SK-N-SH (cell line): Measurements from ENCODE around the gene MAGEB4. TPM values are rescaled to one million over a fixed set of nuclear protein-coding genes. Genes with fewer than 3 reads are reported as not detected.

Source experiments
- CTCF ChIA-PET: fragments of 300-600, 350-600 bp; formaldehyde crosslinking; extraction: SDS; loops from one replicate; lab custom pipeline; 2021; lab: Yijun Ruan, JAX
- POLR2A ChIA-PET: fragments of 350-600 bp; sonication (Branson Sonifier 250); formaldehyde crosslinking; extraction: SDS; loops from one replicate; lab custom pipeline; 2020; ENCODE audit warnings: antibody characterized with exemption, inconsistent platforms; lab: Yijun Ruan, JAX
- DNase-seq: peaks from one replicate; pipeline ENCODE4 v3.0.0; 2012
- H2AFZ ChIP-seq: fragments of 200-600 bp; sonication (generic); 2 replicates; pipeline ENCODE4 v1.8.1; 2016; ENCODE audit warnings: antibody characterized with exemption, mild to moderate bottlenecking, low read depth
- H3F3A ChIP-seq: fragments of 200-600 bp; sonication (generic); replicated peaks from 2 replicates; pipeline ENCODE3; 2016; ENCODE audit warnings: antibody characterized with exemption, mild to moderate bottlenecking; ENCODE audit not compliant: insufficient read depth
- H3K27ac ChIP-seq, 2 experiments: fragments of 200-500 bp in 1 of 2; fragments of 200-600 bp in 1 of 2; sonication (Bioruptor generic) in 1 of 2; sonication (generic), shearing (Covaris generic) in 1 of 2; 2 replicates each; pipeline versions ENCODE4 v1.5.1 to v1.6.1; 2014 to 2016; ENCODE audit warnings: low read depth in 2 of 2, inconsistent platforms in 1 of 2, low read length in 1 of 2, mild to moderate bottlenecking in 1 of 2, mixed read lengths in 1 of 2
- H3K27me3 ChIP-seq: fragments of 200-600 bp; sonication (generic), shearing (Covaris generic); 2 replicates; pipeline ENCODE4 v1.6.1; 2016; ENCODE audit warnings: mixed run types; ENCODE audit not compliant: insufficient read depth
- H3K36me3 ChIP-seq, 2 experiments: fragments of 200-500 bp in 1 of 2; fragments of 200-600 bp in 1 of 2; sonication (Bioruptor generic) in 1 of 2; sonication (generic) in 1 of 2; replicated peaks in 1 of 2; 2 replicates each; pipeline versions ENCODE3 to v1.5.1; 2014 to 2016; ENCODE audit warnings: low read length in 1 of 2, mild to moderate bottlenecking in 1 of 2; ENCODE audit not compliant: insufficient read depth in 2 of 2, control insufficient read depth in 1 of 2
- H3K4me1 ChIP-seq, 2 experiments: fragments of 200-500 bp in 1 of 2; fragments of 200-600 bp in 1 of 2; sonication (Bioruptor generic) in 1 of 2; sonication (generic), shearing (Covaris generic) in 1 of 2; 2 replicates each; pipeline versions ENCODE4 v1.5.1 to v1.6.1; 2014 to 2016; ENCODE audit warnings: low read depth in 1 of 2, low read length in 1 of 2, mixed run types in 1 of 2; ENCODE audit not compliant: insufficient read depth in 2 of 2, control insufficient read depth in 1 of 2
- H3K4me2 ChIP-seq: fragments of 200-600 bp; sonication (generic), shearing (Covaris generic); 2 replicates; pipeline ENCODE4 v1.6.1; 2017; ENCODE audit warnings: mixed run types
- H3K4me3 ChIP-seq, 2 experiments: fragments of 200-500 bp in 1 of 2; fragments of 200-600 bp in 1 of 2; sonication (Bioruptor generic) in 1 of 2; sonication (generic), shearing (Covaris generic) in 1 of 2; 2 replicates each; pipeline versions ENCODE4 v1.5.1 to v1.8.1; 2014 to 2016; ENCODE audit warnings: low read depth in 2 of 2, inconsistent platforms in 1 of 2, low read length in 1 of 2, mild to moderate bottlenecking in 1 of 2, mixed read lengths in 1 of 2, moderate library complexity in 1 of 2
- H3K79me2 ChIP-seq: fragments of 200-600 bp; sonication (generic); 2 replicates; pipeline ENCODE4 v1.8.1; 2017; ENCODE audit warnings: mild to moderate bottlenecking; ENCODE audit not compliant: insufficient read depth
- H3K9ac ChIP-seq: fragments of 200-600 bp; sonication (generic); 2 replicates; pipeline ENCODE4 v1.6.1; 2017; ENCODE audit warnings: mixed run types
- H3K9me2 ChIP-seq: fragments of 200-600 bp; sonication (generic); 2 replicates; pipeline ENCODE4 v1.6.1; 2017; ENCODE audit warnings: mixed run types
- H3K9me3 ChIP-seq: fragments of 200-600 bp; sonication (generic); 2 replicates; pipeline ENCODE4 v1.6.1; 2017; ENCODE audit warnings: mixed run types, mild to moderate bottlenecking, moderate library complexity
- H4K20me1 ChIP-seq: fragments of 200-600 bp; sonication (generic); 2 replicates; pipeline ENCODE4 v1.6.1; 2017; ENCODE audit warnings: mild to moderate bottlenecking, mixed run types; ENCODE audit not compliant: insufficient read depth
- CTCF ChIP-seq: fragments of 200-600 bp; sonication (generic); IDR thresholded peaks from 2 replicates; pipeline ENCODE4 v1.6.1; 2017; ENCODE audit warnings: antibody characterized with exemption, mild to moderate bottlenecking, moderate library complexity
- ELF1 ChIP-seq: IDR thresholded peaks from 2 replicates; pipeline ENCODE4 v1.4.0; 2012
- EZH2phosphoT487 ChIP-seq: fragments of 200-600 bp; sonication (generic); IDR thresholded peaks from 2 replicates; pipeline ENCODE4 v1.6.1; 2017; ENCODE audit warnings: low read depth, mixed run types, mild to moderate bottlenecking, antibody characterized with exemption, moderate library complexity, borderline replicate concordance
- FOXM1 ChIP-seq: IDR thresholded peaks from 2 replicates; pipeline ENCODE4 v1.4.0; 2012; ENCODE audit warnings: low read depth, mild to moderate bottlenecking
- GABPA ChIP-seq: IDR thresholded peaks from 2 replicates; pipeline ENCODE4 v1.4.0; 2012; ENCODE audit warnings: low read depth, mild to moderate bottlenecking
- IRF3 ChIP-seq: fragments of 150-350 bp; IDR thresholded peaks from 2 replicates; pipeline ENCODE4 v1.6.1; 2016; ENCODE audit warnings: mild to moderate bottlenecking, low read depth, low read length
- JUND ChIP-seq: IDR thresholded peaks from 2 replicates; pipeline ENCODE4 v1.4.0; 2012
- RAD21 ChIP-seq: IDR thresholded peaks from 2 replicates; pipeline ENCODE4 v1.6.1; 2012; ENCODE audit warnings: mild to moderate bottlenecking, low read length
- RFX5 ChIP-seq: IDR thresholded peaks from 2 replicates; pipeline ENCODE4 v1.6.1; 2012; ENCODE audit warnings: mild to moderate bottlenecking, improper control_type of control experiment, low read length
- SMC3 ChIP-seq: IDR thresholded peaks from 2 replicates; pipeline ENCODE4 v1.6.1; 2012; ENCODE audit warnings: low read depth, low read length, improper control_type of control experiment
- TCF12 ChIP-seq: IDR thresholded peaks from 2 replicates; pipeline ENCODE4 v1.4.0; 2012
- WGBS: methylation state at CpG from one replicate; pipeline ENCODE4 v1.1.6; 2017; ENCODE audit warnings: low lambda C conversion rate; 5-methylcytosine and 5-hydroxymethylcytosine counted together
- polyA plus RNA-seq, 3 experiments: library from polyadenylated mRNA; depleted of rRNA; stranded (reverse); fragments of >200 nt; gene quantifications; 2 replicates each; pipeline ENCODE4 v1.2.3, GENCODE V29; 2012
- TF ChIP-seq, protein P1 (sequence below): fragments of 150-350 bp; IDR thresholded peaks from 2 replicates; pipeline ENCODE4 v1.6.1; 2017; ENCODE audit warnings: antibody characterized with exemption, low read length, low read depth, borderline replicate concordance
- TF ChIP-seq, protein P2 (sequence below): IDR thresholded peaks from 2 replicates; pipeline ENCODE4 v1.6.1; 2012; ENCODE audit warnings: mild to moderate bottlenecking, low read depth, low read length, moderate library complexity

MAGEB4 gene
- polyA plus RNA-seq, 1 of the 3 experiments (the other 2 are of a cell fraction) = not detected

- no peak for TF ChIP-seq FOXM1
- TF ChIP-seq, all 33 proteins: peak for 0
Measured at GRCh38 chrX:30262763-30263162, 21.0 kb downstream of the MAGEB4 start (continued).

DNA sequence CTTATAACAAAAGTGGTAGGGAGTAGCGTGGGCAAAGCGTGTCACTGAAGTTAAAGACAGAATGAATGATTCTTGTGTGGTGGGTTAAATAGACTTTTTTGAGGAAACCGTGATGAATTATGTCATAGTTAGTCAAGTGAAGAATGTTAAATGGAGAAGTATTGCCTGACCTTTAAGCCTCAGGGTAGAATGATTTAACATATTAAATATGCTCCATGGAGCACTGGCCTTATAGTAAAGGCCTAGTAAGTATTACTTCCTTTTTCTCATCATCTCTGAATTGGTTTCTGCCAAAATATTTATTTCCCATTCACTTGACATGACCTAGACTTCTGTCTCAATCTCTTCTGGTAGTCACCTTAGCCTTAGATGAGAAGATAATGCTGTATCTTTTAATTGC, 28.8 kb downstream of the MAGEB4 start:
- Histone ChIP-seq H3K9me3 (no peaks in the 10 kb centered on the region), H2AFZ (no peak overlapping the region), H3K79me2 (no peaks in the 10 kb centered on the region), H3K27ac (no peak overlapping the region), H3K4me1 (no peaks in the 10 kb centered on the region), H3K36me3 (no peaks in the 10 kb centered on the region), H3K27me3 (no peaks in the 10 kb centered on the region; the same call in 1 of the 2 replicates), H3K4me2 (no peak overlapping the region), H3F3A (no peaks in the 10 kb centered on the region), H3K4me3 (no peak overlapping the region), H3K9ac (no peak overlapping the region), H3K9me2 (no peaks in the 10 kb centered on the region), H4K20me1 (no peaks in the 10 kb centered on the region)
- WGBS = 20% methylated on average over 3 of the region's 3 CpGs
- no peak for TF ChIP-seq RFX5
- DNase-seq = no peak
- POLR2A ChIA-PET = no interaction called here
- CTCF ChIA-PET = no interaction called here

GRCh38 chrX:30275498-30275897, 33.7 kb downstream of the MAGEB4 start:
- H3K4me1 ChIP-seq = no peaks in the 10 kb centered on the region
- no peaks in the 10 kb centered on the region for H3K9me3 ChIP-seq
- no peak overlapping the region for H3K9ac ChIP-seq
- H3K9me2 ChIP-seq = no peaks in the 10 kb centered on the region
- no peaks in the 10 kb centered on the region for H3K79me2 ChIP-seq
- no peak overlapping the region for H2AFZ ChIP-seq
- H3K36me3 ChIP-seq = no peaks in the 10 kb centered on the region
- CTCF ChIA-PET = no interaction called here
- no peak for DNase-seq
- 0% methylated on average over 1 of the region's 1 CpG for WGBS
- POLR2A ChIA-PET = no interaction called here
- no peaks in the 10 kb centered on the region; the same call in 1 of the 2 replicates for H3K27me3 ChIP-seq
- no peaks in the 10 kb centered on the region for H3F3A ChIP-seq
- no peak overlapping the region for H3K27ac ChIP-seq
- no peak overlapping the region for H3K4me3 ChIP-seq
- TF ChIP-seq IRF3 = no peak
- no peak for TF ChIP-seq ELF1
- no peak for TF ChIP-seq GABPA
- peak; percentile 70 for TF ChIP-seq CTCF
- TF ChIP-seq TCF12 = no peak
- TF ChIP-seq EZH2phosphoT487 = no peak
- TF ChIP-seq RFX5 = no peak
- peak; percentile 53 for TF ChIP-seq SMC3
- TF ChIP-seq, protein P1, sequence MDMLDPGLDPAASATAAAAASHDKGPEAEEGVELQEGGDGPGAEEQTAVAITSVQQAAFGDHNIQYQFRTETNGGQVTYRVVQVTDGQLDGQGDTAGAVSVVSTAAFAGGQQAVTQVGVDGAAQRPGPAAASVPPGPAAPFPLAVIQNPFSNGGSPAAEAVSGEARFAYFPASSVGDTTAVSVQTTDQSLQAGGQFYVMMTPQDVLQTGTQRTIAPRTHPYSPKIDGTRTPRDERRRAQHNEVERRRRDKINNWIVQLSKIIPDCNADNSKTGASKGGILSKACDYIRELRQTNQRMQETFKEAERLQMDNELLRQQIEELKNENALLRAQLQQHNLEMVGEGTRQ = no peak
- no peak for TF ChIP-seq JUND
- TF ChIP-seq, protein P2, sequence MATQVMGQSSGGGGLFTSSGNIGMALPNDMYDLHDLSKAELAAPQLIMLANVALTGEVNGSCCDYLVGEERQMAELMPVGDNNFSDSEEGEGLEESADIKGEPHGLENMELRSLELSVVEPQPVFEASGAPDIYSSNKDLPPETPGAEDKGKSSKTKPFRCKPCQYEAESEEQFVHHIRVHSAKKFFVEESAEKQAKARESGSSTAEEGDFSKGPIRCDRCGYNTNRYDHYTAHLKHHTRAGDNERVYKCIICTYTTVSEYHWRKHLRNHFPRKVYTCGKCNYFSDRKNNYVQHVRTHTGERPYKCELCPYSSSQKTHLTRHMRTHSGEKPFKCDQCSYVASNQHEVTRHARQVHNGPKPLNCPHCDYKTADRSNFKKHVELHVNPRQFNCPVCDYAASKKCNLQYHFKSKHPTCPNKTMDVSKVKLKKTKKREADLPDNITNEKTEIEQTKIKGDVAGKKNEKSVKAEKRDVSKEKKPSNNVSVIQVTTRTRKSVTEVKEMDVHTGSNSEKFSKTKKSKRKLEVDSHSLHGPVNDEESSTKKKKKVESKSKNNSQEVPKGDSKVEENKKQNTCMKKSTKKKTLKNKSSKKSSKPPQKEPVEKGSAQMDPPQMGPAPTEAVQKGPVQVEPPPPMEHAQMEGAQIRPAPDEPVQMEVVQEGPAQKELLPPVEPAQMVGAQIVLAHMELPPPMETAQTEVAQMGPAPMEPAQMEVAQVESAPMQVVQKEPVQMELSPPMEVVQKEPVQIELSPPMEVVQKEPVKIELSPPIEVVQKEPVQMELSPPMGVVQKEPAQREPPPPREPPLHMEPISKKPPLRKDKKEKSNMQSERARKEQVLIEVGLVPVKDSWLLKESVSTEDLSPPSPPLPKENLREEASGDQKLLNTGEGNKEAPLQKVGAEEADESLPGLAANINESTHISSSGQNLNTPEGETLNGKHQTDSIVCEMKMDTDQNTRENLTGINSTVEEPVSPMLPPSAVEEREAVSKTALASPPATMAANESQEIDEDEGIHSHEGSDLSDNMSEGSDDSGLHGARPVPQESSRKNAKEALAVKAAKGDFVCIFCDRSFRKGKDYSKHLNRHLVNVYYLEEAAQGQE = no peak
- TF ChIP-seq RAD21 = peak; percentile 52
- no peaks in the 10 kb centered on the region for H4K20me1 ChIP-seq
- H3K4me2 ChIP-seq = no peak overlapping the region
